Astrocyte of the spinal cord (primary cell): ENCODE measurements around the gene SURF1.

ENCODE experiments used
- DNase-seq: peaks from one replicate; pipeline ENCODE4 v3.0.0; 2011; ENCODE audit warnings: low read depth, low spot score
- H3K4me3 ChIP-seq: 2 replicates; pipeline ENCODE4 v1.5.1; 2011; ENCODE audit warnings: low read depth, mild to moderate bottlenecking, low read length, moderate library complexity
- in situ Hi-C: cut with HindIII; loops from 2 replicates; pipeline ENCODE4 v1.10.0; 2017; ENCODE audit warnings: low sequenced_read_pairs
- TF ChIP-seq, protein P1 (sequence below): IDR thresholded peaks from 2 replicates; pipeline ENCODE4 v1.5.1; 2012; ENCODE audit warnings: low read depth, mild to moderate bottlenecking, low read length, inconsistent platforms

SURF1 gene

DNA sequence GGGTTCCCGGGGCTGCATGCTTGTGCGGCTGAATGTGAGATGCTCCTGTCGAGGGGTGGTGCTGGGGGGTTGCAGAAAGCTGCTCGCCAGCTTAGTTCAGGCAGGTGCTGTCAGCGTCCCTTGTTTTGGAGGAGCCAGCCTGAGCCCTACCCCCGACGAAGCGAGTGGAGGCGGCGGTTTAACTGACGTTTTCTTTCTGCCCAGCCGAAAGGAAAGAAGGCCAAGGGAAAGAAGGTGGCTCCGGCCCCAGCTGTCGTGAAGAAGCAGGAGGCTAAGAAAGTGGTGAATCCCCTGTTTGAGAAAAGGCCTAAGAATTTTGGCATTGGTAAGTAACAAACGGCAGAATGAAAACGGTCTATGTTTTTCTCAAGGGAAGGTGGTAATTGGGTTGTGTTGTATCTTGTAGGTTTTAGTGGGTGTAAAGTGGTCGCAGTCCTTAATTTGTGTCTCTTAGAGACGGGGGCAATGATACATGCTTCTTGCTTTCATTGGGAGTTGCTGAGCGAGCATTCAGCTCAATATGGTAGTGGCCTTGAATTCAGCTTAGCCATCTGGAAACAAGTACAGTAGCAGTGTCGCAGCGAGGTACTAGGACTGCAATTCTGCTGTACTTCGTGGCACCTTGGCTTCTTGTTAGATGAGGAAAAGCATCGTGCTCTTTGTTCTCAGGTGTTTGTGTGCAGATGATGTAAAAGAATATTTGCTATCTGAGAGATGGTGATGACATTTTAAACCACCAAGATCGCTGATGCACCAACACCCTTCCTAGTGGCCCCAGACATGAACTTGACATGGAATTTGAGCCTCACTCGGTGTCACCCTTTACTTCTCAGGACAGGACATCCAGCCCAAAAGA lies 7.3 kb downstream of the SURF1 start:
- TF ChIP-seq, protein P1, sequence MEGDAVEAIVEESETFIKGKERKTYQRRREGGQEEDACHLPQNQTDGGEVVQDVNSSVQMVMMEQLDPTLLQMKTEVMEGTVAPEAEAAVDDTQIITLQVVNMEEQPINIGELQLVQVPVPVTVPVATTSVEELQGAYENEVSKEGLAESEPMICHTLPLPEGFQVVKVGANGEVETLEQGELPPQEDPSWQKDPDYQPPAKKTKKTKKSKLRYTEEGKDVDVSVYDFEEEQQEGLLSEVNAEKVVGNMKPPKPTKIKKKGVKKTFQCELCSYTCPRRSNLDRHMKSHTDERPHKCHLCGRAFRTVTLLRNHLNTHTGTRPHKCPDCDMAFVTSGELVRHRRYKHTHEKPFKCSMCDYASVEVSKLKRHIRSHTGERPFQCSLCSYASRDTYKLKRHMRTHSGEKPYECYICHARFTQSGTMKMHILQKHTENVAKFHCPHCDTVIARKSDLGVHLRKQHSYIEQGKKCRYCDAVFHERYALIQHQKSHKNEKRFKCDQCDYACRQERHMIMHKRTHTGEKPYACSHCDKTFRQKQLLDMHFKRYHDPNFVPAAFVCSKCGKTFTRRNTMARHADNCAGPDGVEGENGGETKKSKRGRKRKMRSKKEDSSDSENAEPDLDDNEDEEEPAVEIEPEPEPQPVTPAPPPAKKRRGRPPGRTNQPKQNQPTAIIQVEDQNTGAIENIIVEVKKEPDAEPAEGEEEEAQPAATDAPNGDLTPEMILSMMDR: no peak
- in situ Hi-C loops: no loop called here
- peak overlapping the region; percentile 100 for H3K4me3 ChIP-seq
- no peak for DNase-seq

GRCh38 chr9:133347985-133348717 lies 8.1 kb downstream of the SURF1 start, which contains the start of the genes MED22 and RPL7A:
Gene MED22 (minus strand): TSS chr9:133348131. CDS start chr9:133346662, 1,469 bp downstream.
Gene RPL7A (plus strand): TSS chr9:133348218. CDS start chr9:133348244, 26 bp downstream.
- peak within 1 kb of the TSS; percentile 100 for H3K4me3 ChIP-seq
- peak; percentile 97 for DNase-seq
- in situ Hi-C loops: no loop called here
- TF ChIP-seq, protein P1: no peak

DNA sequence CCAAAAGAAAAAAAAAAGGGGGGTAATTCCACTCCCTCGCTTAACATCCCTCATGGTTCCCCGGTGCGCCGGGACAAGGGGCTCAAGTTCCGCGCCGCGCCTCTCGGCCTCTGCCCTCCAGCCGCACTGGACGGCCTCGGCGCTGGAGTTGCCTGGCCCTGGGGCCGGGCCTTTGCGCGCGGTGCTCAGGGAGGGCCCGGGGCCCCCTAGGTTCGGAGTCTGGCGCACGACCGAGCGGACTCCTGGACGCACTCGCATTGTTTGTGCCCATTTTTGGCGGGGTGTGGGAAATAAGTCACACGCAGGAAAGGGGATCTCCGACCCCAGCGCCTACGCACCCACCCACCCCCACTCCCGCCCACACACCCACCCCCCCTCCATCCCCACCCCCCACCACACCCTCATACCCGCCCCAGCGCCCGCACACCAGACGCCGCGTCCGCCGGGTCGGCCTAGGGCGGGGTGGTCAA lies 8.7 kb downstream of the SURF1 start:
- peak; percentile 28 for DNase-seq
- in situ Hi-C loops: no loop called here
- peak overlapping the region; percentile 100 for H3K4me3 ChIP-seq
- TF ChIP-seq, protein P1: no peak

GRCh38 chr9:133346021-133346785 lies 10.1 kb downstream of the SURF1 start:
- in situ Hi-C loops: no loop called here
- H3K4me3 ChIP-seq: peak overlapping the region; percentile 100
- DNase-seq: no peak
- TF ChIP-seq, protein P1: no peak

- in situ Hi-C loops: no loop called here
- TF ChIP-seq, protein P1: no peak
- H3K4me3 ChIP-seq: no peak overlapping the region
- no peak for DNase-seq
Measured at GRCh38 chr9:133345596-133345995, 10.7 kb downstream of the SURF1 start.

- TF ChIP-seq, protein P1: no peak
- H3K4me3 ChIP-seq: no peak overlapping the region
- no peak for DNase-seq
- in situ Hi-C loops: no loop called here
Measured at GRCh38 chr9:133344979-133345378, 11.3 kb downstream of the SURF1 start.
